Pons (tissue), 1 donor: Measurements from ENCODE around the gene TBC1D1.
A peak's percentile ranks its signal among the peaks of the same experiment; 100 is the strongest.
"Not testable (repeated sequence)": the region's sequence is repeated elsewhere in the genome, so short reads cannot be mapped to it uniquely, and the experiment has no call there.

Experiments used
- DNase-seq: peaks from one replicate; pipeline ENCODE4 v3.0.0-alpha.2; 2016; ENCODE audit warnings: low spot score

The TBC1D1 gene

DNA sequence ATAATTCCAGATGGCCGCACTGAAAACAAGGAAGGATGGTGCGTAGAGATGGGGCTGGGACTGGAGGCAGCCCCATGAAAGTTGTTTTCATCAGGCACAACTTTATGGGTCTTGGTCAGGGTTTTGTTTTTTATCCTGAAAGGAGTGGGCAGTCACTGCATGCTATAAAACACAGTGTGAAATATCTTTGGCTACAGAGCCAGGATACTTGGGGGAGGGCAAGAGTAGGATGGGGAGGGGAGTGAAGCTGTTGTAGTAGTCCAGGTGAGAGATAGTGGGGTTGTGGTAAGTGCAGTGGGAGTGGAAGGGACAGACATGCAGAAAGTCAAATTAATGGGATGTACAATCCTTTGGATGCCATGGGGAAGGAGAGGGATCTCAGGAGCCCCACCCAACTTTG lies 125.8 kb downstream of the TBC1D1 start:
- DNase-seq, result no peak

GRCh38 chr4:38017609-38018008 lies 126.7 kb downstream of the TBC1D1 start:
- no peak for DNase-seq

- no peak for DNase-seq
Measured at GRCh38 chr4:38020386-38020785, 129.5 kb downstream of the TBC1D1 start.

- not testable (repeated sequence) for DNase-seq
Measured at GRCh38 chr4:38020961-38021360, 130.1 kb downstream of the TBC1D1 start.

- no peak for DNase-seq
Measured at GRCh38 chr4:38021751-38022150, 130.9 kb downstream of the TBC1D1 start.

GRCh38 chr4:38023347-38024205 lies 132.7 kb downstream of the TBC1D1 start:
- no peak for DNase-seq

GRCh38 chr4:38024206-38024509 lies 133.3 kb downstream of the TBC1D1 start:
- DNase-seq, result no peak

DNA sequence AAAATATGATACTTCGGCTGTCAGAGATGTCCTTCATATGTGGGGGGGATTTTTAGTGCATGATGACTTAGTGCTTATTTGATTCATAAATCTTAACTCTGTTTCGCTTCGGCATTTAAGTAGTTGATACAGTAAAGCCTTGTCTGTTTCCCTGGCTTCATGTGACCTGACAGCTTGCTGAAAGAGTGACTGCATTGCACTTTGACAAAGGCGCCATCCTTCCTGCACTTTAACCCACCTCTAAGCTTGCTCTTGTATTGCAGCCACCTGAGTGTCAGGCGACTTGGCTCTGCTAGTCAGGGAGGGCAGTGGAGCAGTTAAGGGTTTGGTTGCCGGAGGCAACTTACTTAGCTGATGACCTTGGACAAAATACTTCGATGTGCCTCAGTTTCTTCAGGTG lies 134.8 kb downstream of the TBC1D1 start:
- no peak for DNase-seq

DNA sequence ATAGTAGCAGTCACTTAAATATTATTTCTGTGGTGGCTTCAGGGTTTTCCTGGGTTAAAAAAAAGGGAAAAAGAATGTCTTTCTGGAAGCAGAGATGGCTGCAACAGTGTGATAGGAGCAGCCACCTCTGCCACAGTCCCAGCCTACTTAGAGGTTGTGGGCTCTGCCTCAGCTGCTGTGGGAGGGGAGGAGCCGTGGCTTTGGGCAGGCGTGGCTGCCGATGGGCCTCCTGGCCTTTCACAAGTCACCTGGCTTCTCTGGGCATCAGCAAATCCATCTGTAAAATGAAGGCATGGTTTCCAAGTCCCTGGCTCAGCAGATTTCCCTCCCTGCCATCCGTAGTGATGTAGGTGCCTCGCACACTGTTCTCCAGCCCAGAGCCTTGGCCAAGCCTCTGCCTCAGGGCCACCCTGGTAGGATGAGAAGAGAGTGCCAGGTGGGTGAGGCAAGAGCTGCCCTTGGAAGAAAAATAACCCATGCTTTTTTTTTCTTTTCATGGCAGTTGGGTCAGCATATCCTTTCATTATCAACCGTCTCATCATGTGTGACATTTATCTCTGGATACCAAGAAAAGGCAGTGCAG lies 135.4 kb downstream of the TBC1D1 start:
- no peak for DNase-seq

GRCh38 chr4:38030023-38030422 lies 139.1 kb downstream of the TBC1D1 start:
- DNase-seq, result no peak

- DNase-seq, result peak; percentile 76
Measured at GRCh38 chr4:38034986-38035882, 144.3 kb downstream of the TBC1D1 start.

DNA sequence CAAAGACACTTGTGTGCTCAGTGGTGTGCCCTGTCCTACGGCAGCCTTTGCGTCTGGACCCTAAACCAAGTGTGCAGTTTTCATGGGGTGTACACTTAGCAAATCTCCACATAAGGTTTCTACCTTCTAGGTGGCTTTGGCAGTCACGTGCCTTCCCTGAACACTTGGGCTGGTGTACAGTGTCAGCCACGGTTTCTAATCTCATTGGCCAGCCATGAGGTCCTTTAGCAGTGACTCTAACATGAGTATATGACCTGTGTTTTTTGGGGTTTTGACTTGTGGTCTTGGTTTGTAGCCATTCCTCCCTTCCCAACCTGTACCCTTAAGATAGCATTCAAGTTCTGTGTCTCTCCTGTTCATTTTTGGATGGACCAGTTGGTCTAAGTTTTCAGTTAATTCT lies 145.7 kb downstream of the TBC1D1 start:
- no peak for DNase-seq

DNA sequence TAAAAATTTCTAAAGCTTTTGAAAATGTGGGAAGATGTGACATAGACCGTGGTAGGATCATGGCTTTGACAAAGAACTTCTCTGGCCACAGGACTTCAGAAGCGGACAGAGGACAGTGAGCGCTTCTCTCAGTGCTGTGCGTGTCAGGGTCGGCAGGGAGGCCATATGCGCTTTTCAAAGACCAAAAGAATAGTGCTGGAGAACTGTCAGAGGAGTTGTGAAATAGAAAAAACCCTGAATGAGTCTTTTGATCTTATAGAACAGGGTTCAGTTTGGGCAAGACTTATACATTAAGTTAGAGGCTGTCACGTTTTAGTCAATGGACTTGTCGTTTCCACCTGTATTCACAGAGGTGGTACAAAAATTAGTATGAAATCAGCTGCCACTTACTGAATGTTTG lies 146.7 kb downstream of the TBC1D1 start:
- no peak for DNase-seq

DNA sequence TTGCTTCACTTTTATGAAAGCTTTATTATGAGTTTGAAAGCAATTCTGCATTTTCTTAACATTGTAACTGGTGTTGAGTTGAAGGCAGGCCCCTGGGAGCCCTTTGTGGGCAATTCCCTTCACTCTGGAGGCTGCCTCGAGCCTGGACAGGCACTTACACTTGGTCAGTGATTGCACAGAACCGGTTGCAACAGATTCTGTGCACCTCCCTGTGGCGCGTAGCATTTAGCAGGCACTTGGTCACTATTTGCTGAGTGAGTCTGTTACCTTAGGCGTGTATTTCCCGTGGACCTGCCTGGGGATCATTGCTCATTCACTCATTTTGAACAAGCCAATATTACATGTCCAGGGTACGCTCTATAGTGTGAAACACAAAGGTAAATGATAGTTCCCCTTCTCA lies 149.7 kb downstream of the TBC1D1 start:
- no peak for DNase-seq

- DNase-seq, result no peak
Measured at GRCh38 chr4:38044060-38044459, 153.2 kb downstream of the TBC1D1 start.

- no peak for DNase-seq
Measured at GRCh38 chr4:38045289-38045988, 154.6 kb downstream of the TBC1D1 start.

DNA sequence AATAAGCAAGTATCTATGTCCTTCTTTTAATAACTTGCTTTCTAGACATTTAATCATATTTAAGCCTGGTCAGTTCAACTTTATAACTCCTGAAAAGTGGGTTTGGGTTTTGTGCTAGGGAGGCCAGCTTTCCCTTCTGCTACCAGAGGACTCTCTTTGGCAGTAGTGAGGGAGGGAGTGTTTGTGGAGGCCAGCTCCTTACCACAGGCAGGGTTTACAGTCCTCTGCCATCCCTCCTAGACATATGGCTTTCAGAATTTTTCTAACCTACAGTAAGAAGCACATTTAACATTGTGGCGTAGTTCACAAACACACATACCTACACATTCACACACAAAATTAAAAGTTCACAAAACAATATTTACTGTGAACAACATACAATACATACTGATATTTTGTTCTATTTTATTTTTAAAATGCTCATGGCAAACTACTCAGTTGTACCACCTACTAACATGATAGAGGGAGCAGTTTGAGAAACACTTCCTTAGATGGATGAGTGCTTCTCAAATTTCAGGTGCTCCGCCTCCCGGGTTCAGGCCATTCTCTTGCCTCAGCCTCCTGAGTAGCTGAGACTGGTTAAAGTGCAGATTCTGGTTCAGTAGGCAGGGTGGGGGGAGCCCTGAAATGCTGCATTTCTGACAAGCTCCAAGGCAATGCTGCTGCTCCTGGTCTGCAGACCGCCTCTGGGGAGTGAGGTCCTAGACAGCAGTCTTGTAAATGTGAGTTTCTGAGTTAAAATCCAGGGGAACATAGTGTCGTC lies 156.0 kb downstream of the TBC1D1 start:
- no peak for DNase-seq

GRCh38 chr4:38049545-38050170 lies 158.8 kb downstream of the TBC1D1 start:
- no peak for DNase-seq

- no peak for DNase-seq
Measured at GRCh38 chr4:38050560-38051350, 159.9 kb downstream of the TBC1D1 start.

DNA sequence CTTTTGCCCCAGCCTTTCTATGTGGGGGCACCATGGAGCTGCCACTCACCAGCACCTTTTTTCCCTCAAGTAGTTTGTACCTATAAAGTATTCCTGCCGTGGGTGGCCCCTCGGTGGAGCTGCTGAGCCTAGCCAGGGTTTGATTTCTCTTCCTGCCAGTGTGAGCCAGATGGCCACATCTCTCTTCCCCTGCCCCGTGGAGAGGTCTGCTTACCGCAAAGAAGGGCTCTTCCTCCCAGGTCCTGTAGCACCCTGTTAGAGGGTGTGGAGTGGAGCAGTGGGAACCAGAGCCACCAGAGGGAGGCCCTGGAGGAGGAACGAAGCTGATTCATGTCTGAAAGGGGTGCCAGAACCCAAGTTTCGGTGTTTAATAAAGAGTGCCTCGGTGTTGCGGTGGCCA lies 164.7 kb downstream of the TBC1D1 start:
- no peak for DNase-seq
